H1 (cell line): Measurements from ENCODE around the gene SMIM20. TPM values are rescaled to one million over a fixed set of nuclear protein-coding genes. Genes with fewer than 3 reads are reported as not detected.
A peak's percentile ranks its signal among the peaks of the same experiment; 100 is the strongest.

Experiments
- CTCF ChIA-PET: fragments of 300-600 bp; sonication (Branson Sonifier 250); formaldehyde crosslinking; loops from one replicate; lab custom pipeline; 2021; ENCODE audit not compliant: partially characterized antibody; lab: Charles Lee
- POLR2A ChIA-PET: fragments of 300-600 bp; sonication (Branson Sonifier 250); formaldehyde crosslinking; loops from one replicate; lab custom pipeline; 2021; ENCODE audit warnings: inconsistent platforms; ENCODE audit not compliant: partially characterized antibody; lab: Charles Lee
- DNase-seq, 2 experiments: peaks; one replicate each; pipeline versions ENCODE4 v3.0.0 to v3.0.0-alpha.2; 2010 to 2022; ENCODE audit warnings: low spot score in 2 of 2, low read depth in 1 of 2, mixed read lengths in 1 of 2
- FAIRE-seq: peaks from 2 replicates; lab custom pipeline; 2011; peaks lifted over from hg19 to GRCh38; lab: Jason Lieb, UNC
- H2AFZ ChIP-seq: 2 replicates; pipeline ENCODE4 v1.8.1; 2012; ENCODE audit warnings: low read length, inconsistent platforms
- H2AK5ac ChIP-seq: 2 replicates; pipeline ENCODE4 v1.6.1; 2013; ENCODE audit warnings: low read depth, low read length
- H2BK120ac ChIP-seq: replicated peaks from 2 replicates; pipeline ENCODE3; 2013; ENCODE audit warnings: low read depth, low read length, inconsistent platforms
- H2BK12ac ChIP-seq: 2 replicates; pipeline ENCODE4 v1.6.1; 2013; ENCODE audit warnings: low read depth, low read length
- H2BK15ac ChIP-seq: 2 replicates; pipeline ENCODE4 v1.6.1; 2013; ENCODE audit warnings: low read length
- H2BK20ac ChIP-seq: 2 replicates; pipeline ENCODE4 v1.6.1; 2013; ENCODE audit warnings: low read length
- H2BK5ac ChIP-seq: 2 replicates; pipeline ENCODE4 v1.6.1; 2013; ENCODE audit warnings: low read depth, low read length
- H3K14ac ChIP-seq: 2 replicates; pipeline ENCODE4 v1.6.1; 2013; ENCODE audit warnings: inconsistent platforms; ENCODE audit not compliant: insufficient read length
- H3K18ac ChIP-seq: 2 replicates; pipeline ENCODE4 v1.6.1; 2013; ENCODE audit warnings: low read length; ENCODE audit errors: extremely low read depth
- H3K23ac ChIP-seq: 2 replicates; pipeline ENCODE4 v1.6.1; 2013; ENCODE audit warnings: inconsistent platforms; ENCODE audit not compliant: insufficient read length
- H3K23me2 ChIP-seq: 2 replicates; pipeline ENCODE4 v1.6.1; 2013; ENCODE audit warnings: low read depth, low read length
- H3K27ac ChIP-seq: 2 replicates; pipeline ENCODE4 v1.6.1; 2011; ENCODE audit warnings: low read depth, low read length, inconsistent platforms
- H3K27me3 ChIP-seq, 4 experiments: replicated peaks in 1 of 4; 1 replicate in 1 of 4; 2 replicates in 3 of 4; pipeline versions ENCODE4 v1.6.1 to v1.8.1; 2011 to 2013; ENCODE audit warnings: low read length in 3 of 4, mild to moderate bottlenecking in 3 of 4, inconsistent platforms in 2 of 4, mixed read lengths in 2 of 4, moderate library complexity in 1 of 4; ENCODE audit not compliant: control insufficient read depth in 3 of 4, insufficient read depth in 3 of 4; ENCODE audit errors: extremely low read depth in 1 of 4
- H3K36me3 ChIP-seq, 4 experiments: 2 replicates each; pipeline versions ENCODE4 v1.6.1 to v1.8.1; 2011 to 2013; ENCODE audit warnings: mild to moderate bottlenecking in 4 of 4, low read length in 3 of 4, moderate library complexity in 2 of 4, control low read depth in 1 of 4, inconsistent platforms in 1 of 4; ENCODE audit not compliant: insufficient read depth in 4 of 4, control insufficient read depth in 2 of 4
- H3K4ac ChIP-seq: replicated peaks from 2 replicates; pipeline ENCODE3; 2013; ENCODE audit warnings: low read length, low read depth, mixed read lengths, inconsistent platforms; ENCODE audit not compliant: insufficient read length
- H3K4me1 ChIP-seq, 4 experiments: replicated peaks in 1 of 4; 1 replicate in 1 of 4; 2 replicates in 3 of 4; pipeline versions ENCODE4 v1.6.1 to v1.8.1; 2011 to 2013; ENCODE audit warnings: low read length in 3 of 4, inconsistent platforms in 2 of 4, mixed read lengths in 1 of 4; ENCODE audit not compliant: insufficient read depth in 4 of 4, control insufficient read depth in 3 of 4
- H3K4me2 ChIP-seq, 2 experiments: 2 replicates each; pipeline versions ENCODE4 v1.6.1 to v1.8.1; 2011 to 2013; ENCODE audit warnings: low read depth in 2 of 2, low read length in 2 of 2, control low read depth in 1 of 2, inconsistent platforms in 1 of 2, mild to moderate bottlenecking in 1 of 2; ENCODE audit not compliant: insufficient read depth in 1 of 2
- H3K4me3 ChIP-seq, 4 experiments: fragments of 200-600, 300-600 bp in 1 of 4; sonication (generic), shearing (Covaris generic), sonication (Bioruptor Twin) in 1 of 4; 2 replicates each; pipeline versions ENCODE4 v1.5.1 to v1.8.1; 2011 to 2016; ENCODE audit warnings: low read length in 4 of 4, low read depth in 3 of 4, control low read depth in 2 of 4, inconsistent platforms in 2 of 4, mild to moderate bottlenecking in 2 of 4, mixed read lengths in 1 of 4, moderate library complexity in 1 of 4; ENCODE audit not compliant: insufficient read depth in 2 of 4; ENCODE audit errors: extremely low read depth in 1 of 4
- H3K56ac ChIP-seq: replicated peaks from 2 replicates; pipeline ENCODE3; 2013; ENCODE audit warnings: low read depth, mild to moderate bottlenecking, mixed read lengths, low read length, inconsistent platforms; ENCODE audit not compliant: insufficient read length
- H3K79me1 ChIP-seq: 2 replicates; pipeline ENCODE4 v1.6.1; 2013; ENCODE audit warnings: low read depth, low read length, control low read depth
- H3K79me2 ChIP-seq, 2 experiments: 2 replicates each; pipeline versions ENCODE4 v1.6.1 to v1.8.1; 2012 to 2013; ENCODE audit warnings: low read length in 2 of 2, mild to moderate bottlenecking in 2 of 2, inconsistent platforms in 1 of 2; ENCODE audit not compliant: insufficient read depth in 2 of 2, control insufficient read depth in 1 of 2
- H3K9ac ChIP-seq, 4 experiments: replicated peaks in 1 of 4; 1 replicate in 1 of 4; 2 replicates in 3 of 4; pipeline versions ENCODE4 v1.6.1 to v1.8.1; 2011 to 2013; ENCODE audit warnings: low read depth in 3 of 4, low read length in 3 of 4, control low read depth in 2 of 4, mild to moderate bottlenecking in 2 of 4, moderate library complexity in 2 of 4, inconsistent platforms in 1 of 4; ENCODE audit errors: extremely low read depth in 1 of 4
- H3K9me3 ChIP-seq, 2 experiments: 2 replicates each; pipeline versions ENCODE4 v1.6.1 to v1.8.1; 2012 to 2013; ENCODE audit warnings: mild to moderate bottlenecking in 2 of 2, moderate library complexity in 2 of 2, control low read depth in 1 of 2, inconsistent platforms in 1 of 2, low read depth in 1 of 2, low read length in 1 of 2, mixed read lengths in 1 of 2; ENCODE audit not compliant: insufficient read depth in 2 of 2
- H4K20me1 ChIP-seq, 2 experiments: replicated peaks in 1 of 2; 2 replicates each; pipeline versions ENCODE3 to v1.8.1; 2011 to 2013; ENCODE audit warnings: inconsistent platforms in 2 of 2, low read length in 2 of 2, mild to moderate bottlenecking in 1 of 2; ENCODE audit not compliant: insufficient read depth in 2 of 2, control insufficient read depth in 1 of 2
- H4K5ac ChIP-seq: 2 replicates; pipeline ENCODE4 v1.6.1; 2013; ENCODE audit warnings: low read length, low read depth, mixed read lengths, inconsistent platforms; ENCODE audit not compliant: insufficient read length
- H4K8ac ChIP-seq: 2 replicates; pipeline ENCODE4 v1.8.0; 2013; ENCODE audit warnings: mild to moderate bottlenecking, moderate library complexity, low read length, inconsistent platforms; ENCODE audit not compliant: insufficient read depth; ENCODE audit errors: extremely low read depth
- H4K91ac ChIP-seq: replicated peaks from 2 replicates; pipeline ENCODE3; 2013; ENCODE audit warnings: low read length, mixed read lengths, inconsistent platforms; ENCODE audit not compliant: insufficient read length
- BCL11A ChIP-seq, 2 experiments: IDR thresholded peaks; one replicate each; pipeline ENCODE4 v1.6.1; 2011; ENCODE audit warnings: low read depth in 2 of 2, low read length in 2 of 2, mild to moderate bottlenecking in 2 of 2
- BRCA1 ChIP-seq: IDR thresholded peaks from 2 replicates; pipeline ENCODE4 v1.6.1; 2012; ENCODE audit warnings: low read depth, low read length, improper control_type of control experiment
- CBX5 ChIP-seq: fragments of 300-800, 300-1000 bp; sonication (generic); IDR thresholded peaks from 2 replicates; pipeline ENCODE4 v1.7.1; 2016; ENCODE audit warnings: antibody characterized with exemption, low read length, low read depth
- CHD2 ChIP-seq: IDR thresholded peaks from 2 replicates; pipeline ENCODE4 v1.6.1; 2012; ENCODE audit warnings: low read length, improper control_type of control experiment
- EP300 ChIP-seq, 2 experiments: IDR thresholded peaks; 1 replicate in 1 of 2; 2 replicates in 1 of 2; pipeline ENCODE4 v1.6.1; 2011 to 2012; ENCODE audit warnings: low read depth in 2 of 2, low read length in 2 of 2, mild to moderate bottlenecking in 2 of 2, borderline replicate concordance in 1 of 2, inconsistent platforms in 1 of 2, moderate library complexity in 1 of 2
- EZH2 ChIP-seq: fragments of 200-600 bp; sonication (generic); IDR thresholded peaks from 2 replicates; pipeline ENCODE4 v1.7.1; 2012; ENCODE audit warnings: low read depth, mild to moderate bottlenecking, moderate library complexity, low read length, inconsistent platforms; ENCODE audit not compliant: severe bottlenecking
- FOSL1 ChIP-seq: IDR thresholded peaks from 2 replicates; pipeline ENCODE4 v1.6.1; 2011; ENCODE audit warnings: mild to moderate bottlenecking, low read depth, low read length, moderate library complexity; ENCODE audit not compliant: insufficient read depth
- KDM4A ChIP-seq: IDR thresholded peaks from one replicate; pipeline ENCODE4 v1.7.1; 2012; ENCODE audit warnings: low read depth, mild to moderate bottlenecking, moderate library complexity, low read length, inconsistent platforms; ENCODE audit not compliant: severe bottlenecking
- NANOG ChIP-seq: IDR thresholded peaks from 2 replicates; pipeline ENCODE4 v1.6.1; 2011; ENCODE audit warnings: low read length, low read depth, mild to moderate bottlenecking, inconsistent platforms; ENCODE audit not compliant: insufficient read depth, poor library complexity, severe bottlenecking
- RXRA ChIP-seq: IDR thresholded peaks from 2 replicates; pipeline ENCODE4 v1.6.1; 2011; ENCODE audit warnings: low read depth, mild to moderate bottlenecking, low read length, moderate library complexity; ENCODE audit not compliant: insufficient read depth
- WGBS, 2 experiments: shearing (Covaris generic) in 1 of 2; methylation state at CpG; one replicate each; pipeline versions ENCODE4 v1.1.6 to v1.1.7; 2013 to 2015; ENCODE audit warnings: low lambda C conversion rate in 2 of 2, mixed read lengths in 2 of 2, inconsistent platforms in 1 of 2, low coverage in 1 of 2, missing lambda C conversion rate in 1 of 2; ENCODE audit not compliant: insufficient replicate concordance in 2 of 2, insufficient coverage in 1 of 2, insufficient read length in 1 of 2; ENCODE audit errors: extremely low coverage in 1 of 2, missing lambda C conversion rate in 1 of 2; 5-methylcytosine and 5-hydroxymethylcytosine counted together
- polyA plus RNA-seq, 7 experiments: library from polyadenylated mRNA; depleted of rRNA in 3 of 7; stranded (reverse) in 5 of 7; unstranded in 2 of 7; fragments of >200 nt in 5 of 7; fragments of 200-250 nt in 2 of 7; gene quantifications; 1 replicate in 5 of 7; 2 replicates in 1 of 7; 4 replicates in 1 of 7; pipeline versions ENCODE4 v1.2.1 to v1.2.3, GENCODE V29; 2011 to 2013; ENCODE audit warnings: missing spikeins in 2 of 7, mixed read lengths in 2 of 7
- total RNA-seq: library from RNA; stranded (reverse); fragmentation: NEBNext Ultra II Directional; extraction: Animal tissue kit (Norgen Biotek cat#: 25700); gene quantifications from 2 replicates; pipeline ENCODE4 v1.2.1, GENCODE V29; 2021

SMIM20 gene
- total and polyA plus RNA-seq, 2 of the 8 experiments (the other 6 are each of a cell fraction or from before 2014, with no cell fraction given) = 21.9 to 36.9 TPM

DNA sequence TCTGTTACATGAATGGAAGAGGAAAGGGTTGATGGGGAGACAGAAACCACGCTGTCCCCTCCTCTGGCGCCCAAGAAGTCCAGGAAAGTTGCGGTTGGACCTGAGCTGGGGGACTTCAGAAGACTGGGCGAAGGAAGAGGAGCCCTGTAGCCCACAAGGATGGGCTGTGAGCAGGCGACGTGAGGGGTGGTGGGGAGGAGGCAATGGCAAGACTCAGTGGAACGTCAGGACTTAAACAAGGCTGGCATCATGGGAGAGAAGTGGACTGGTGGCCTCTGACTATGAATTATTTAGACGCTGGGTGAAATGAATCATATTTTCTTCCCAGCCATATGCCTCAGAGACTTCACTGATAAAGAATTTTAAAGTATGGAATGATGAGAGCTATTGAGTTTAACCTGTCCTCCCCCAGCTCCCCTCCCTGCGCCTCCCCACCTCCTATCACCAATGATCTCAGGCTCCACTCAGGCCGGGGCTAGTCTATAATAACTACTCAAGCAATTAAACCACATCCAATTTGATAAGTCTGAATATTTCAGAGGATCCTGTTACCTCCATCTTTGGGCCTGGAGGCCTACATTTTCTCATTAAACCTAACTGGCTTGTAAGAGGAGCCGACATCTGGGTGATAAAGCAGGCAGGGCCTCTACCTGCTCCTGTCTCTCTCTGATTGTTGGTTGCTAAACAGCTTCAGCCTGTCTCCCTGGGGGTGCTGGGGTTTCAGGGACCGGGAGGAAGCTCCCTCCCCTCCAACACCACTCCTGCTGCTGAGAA, 63.6 kb downstream of the SMIM20 start:
- CTCF ChIA-PET = interaction anchor here (0.6 to 4.9 kb wide), 14 partner anchors 9 to 186 kb away, joined by 3 to 38 read pairs (median 4); no protein-coding TSS in a partner anchor
- H2AFZ ChIP-seq = peak overlapping the region; percentile 95
- H4K8ac ChIP-seq = no peak overlapping the region
- no peaks in the 10 kb centered on the region for H3K23me2 ChIP-seq
- no peaks in the 10 kb centered on the region for H3K79me1 ChIP-seq
- no peak overlapping the region for H2BK12ac ChIP-seq
- 74% methylated on average over 12 of the region's 12 CpGs; no CpG with 5 or more reads in 1 of the 2 experiments for WGBS, 2 experiments
- H3K27ac ChIP-seq = no peak overlapping the region
- no peak overlapping the region for H3K14ac ChIP-seq
- no peak overlapping the region for H3K4me2 ChIP-seq
- H3K9me3 ChIP-seq = no peaks in the 10 kb centered on the region
- peak overlapping the region; percentile 97; the same call in 1 of the 2 replicates for H2BK15ac ChIP-seq
- FAIRE-seq (peak; percentile 66), DNase-seq (no peak)
- H2BK5ac ChIP-seq = no peak overlapping the region
- peaks cover 0 to 1% (median 0%) of the 10 kb centered on the region in 4 experiments; a peak in 1 of 7 replicates for H3K27me3 ChIP-seq
- H4K5ac ChIP-seq = no peak overlapping the region
- no peaks in the 10 kb centered on the region for H3K79me2 ChIP-seq
- H3K4me3 ChIP-seq = no peak overlapping the region
- H2BK120ac ChIP-seq = no peak overlapping the region
- no peaks in the 10 kb centered on the region for H4K20me1 ChIP-seq
- no peak overlapping the region for H3K23ac ChIP-seq
- H3K18ac ChIP-seq = no peak overlapping the region; the same call in 1 of the 2 replicates
- peaks cover 0 to 8% (median 2%) of the 10 kb centered on the region in 4 experiments; a peak in 5 of 7 replicates for H3K4me1 ChIP-seq
- H3K4ac ChIP-seq = no peak overlapping the region
- H2BK20ac ChIP-seq = no peak overlapping the region
- H3K56ac ChIP-seq = no peak overlapping the region
- POLR2A ChIA-PET = interaction anchor here (0.9 to 1.0 kb wide), 3 partner anchors 16 to 50 kb away, joined by 3 to 5 read pairs (median 4); no protein-coding TSS in a partner anchor
- no peaks in the 10 kb centered on the region for H3K36me3 ChIP-seq
- H2AK5ac ChIP-seq = 0 out of 2 replicates have a peak overlapping the region, but pooled peaks have one; percentile 39
- H3K9ac ChIP-seq = no peak overlapping the region
- peak overlapping the region; percentile 22 for H4K91ac ChIP-seq
- TF ChIP-seq EZH2 (no peak), KDM4A (no peak), CHD2 (no peak), CBX5 (no peak), NANOG (no peak), EP300 (IDR thresholded peaks at IDR 0.05; ENCODE audit: borderline replicate concordance in 1 of 2, low read depth in 2 of 2, low read length in 2 of 2) (no peak), BRCA1 (no peak), BCL11A (IDR thresholded peaks at IDR 0.05; ENCODE audit: low read depth in 2 of 2, low read length in 2 of 2) (no peak), FOSL1 (no peak), RXRA (no peak)
